RWPE2 (cell line): Measurements from ENCODE around the gene VTCN1.

ENCODE experiments used
- ATAC-seq: fragments of 200-7000 bp; cut with Tn5 transposase; 3 replicates; pipeline ENCODE4 v1.9.1; 2021; ENCODE audit warnings: low read depth
- DNase-seq: peaks from one replicate; pipeline ENCODE4 v3.0.0-alpha.2; 2020; ENCODE audit warnings: low spot score
- H3K27ac ChIP-seq: fragments of 450-650 bp; 2 replicates; pipeline ENCODE4 v1.5.1; 2017; ENCODE audit warnings: mild to moderate bottlenecking; ENCODE audit not compliant: poor library complexity, severe bottlenecking
- H3K27me3 ChIP-seq: fragments of 250-450 bp; sonication (Bioruptor Pico); 2 replicates; pipeline ENCODE4 v1.5.1; 2021; ENCODE audit warnings: mild to moderate bottlenecking, moderate library complexity; ENCODE audit not compliant: insufficient read depth, poor library complexity, severe bottlenecking
- H3K36me3 ChIP-seq: fragments of 250-450 bp; sonication (Bioruptor Pico); 2 replicates; pipeline ENCODE4 v1.5.1; 2020; ENCODE audit warnings: low read depth, mild to moderate bottlenecking, moderate library complexity
- H3K4me1 ChIP-seq: fragments of 250-450 bp; sonication (Bioruptor Pico); 2 replicates; pipeline ENCODE4 v1.5.1; 2021; ENCODE audit warnings: mild to moderate bottlenecking, moderate library complexity; ENCODE audit not compliant: insufficient read depth, poor library complexity, severe bottlenecking
- H3K4me3 ChIP-seq: fragments of 250-450 bp; sonication (Bioruptor Pico); 2 replicates; pipeline ENCODE4 v1.5.1; 2021; ENCODE audit warnings: mild to moderate bottlenecking, moderate library complexity; ENCODE audit not compliant: severe bottlenecking
- H3K9me3 ChIP-seq: fragments of 250-450 bp; sonication (Bioruptor Pico); 2 replicates; pipeline ENCODE4 v1.5.1; 2021; ENCODE audit warnings: mild to moderate bottlenecking, moderate library complexity; ENCODE audit not compliant: severe bottlenecking
- TF ChIP-seq, protein P1 (sequence below): fragments of 450-650 bp; IDR thresholded peaks from one replicate; pipeline ENCODE4 v1.5.1; 2017; ENCODE audit warnings: mild to moderate bottlenecking, moderate library complexity; ENCODE audit not compliant: poor library complexity, severe bottlenecking

The VTCN1 gene

DNA sequence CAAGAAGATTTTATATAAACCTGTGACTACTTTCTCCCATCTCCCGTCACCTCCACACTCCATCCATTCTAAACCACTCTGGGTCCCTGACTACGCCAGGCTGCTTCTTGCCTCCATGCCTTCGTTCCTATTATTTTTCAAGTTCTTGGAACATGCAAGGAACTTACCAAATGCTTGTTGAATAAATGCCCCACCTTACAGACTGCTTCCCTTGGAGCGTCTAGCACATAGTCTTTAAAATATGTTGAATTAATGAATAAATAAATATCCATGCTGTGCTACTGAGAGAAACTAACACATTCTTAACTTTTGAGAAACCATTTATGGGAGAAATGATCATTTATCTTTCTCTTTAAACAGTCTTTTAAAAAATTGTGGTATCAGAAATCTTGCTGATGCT, 27.6 kb downstream of the VTCN1 start:
- Histone ChIP-seq H3K4me3 (no peak overlapping the region), H3K27ac (no peak overlapping the region), H3K4me1 (peaks cover 7% of the 10 kb centered on the region), H3K36me3 (no peaks in the 10 kb centered on the region), H3K27me3 (no peaks in the 10 kb centered on the region), H3K9me3 (no peaks in the 10 kb centered on the region)
- ATAC-seq (no peak), DNase-seq (no peak)
- TF ChIP-seq, protein P1, sequence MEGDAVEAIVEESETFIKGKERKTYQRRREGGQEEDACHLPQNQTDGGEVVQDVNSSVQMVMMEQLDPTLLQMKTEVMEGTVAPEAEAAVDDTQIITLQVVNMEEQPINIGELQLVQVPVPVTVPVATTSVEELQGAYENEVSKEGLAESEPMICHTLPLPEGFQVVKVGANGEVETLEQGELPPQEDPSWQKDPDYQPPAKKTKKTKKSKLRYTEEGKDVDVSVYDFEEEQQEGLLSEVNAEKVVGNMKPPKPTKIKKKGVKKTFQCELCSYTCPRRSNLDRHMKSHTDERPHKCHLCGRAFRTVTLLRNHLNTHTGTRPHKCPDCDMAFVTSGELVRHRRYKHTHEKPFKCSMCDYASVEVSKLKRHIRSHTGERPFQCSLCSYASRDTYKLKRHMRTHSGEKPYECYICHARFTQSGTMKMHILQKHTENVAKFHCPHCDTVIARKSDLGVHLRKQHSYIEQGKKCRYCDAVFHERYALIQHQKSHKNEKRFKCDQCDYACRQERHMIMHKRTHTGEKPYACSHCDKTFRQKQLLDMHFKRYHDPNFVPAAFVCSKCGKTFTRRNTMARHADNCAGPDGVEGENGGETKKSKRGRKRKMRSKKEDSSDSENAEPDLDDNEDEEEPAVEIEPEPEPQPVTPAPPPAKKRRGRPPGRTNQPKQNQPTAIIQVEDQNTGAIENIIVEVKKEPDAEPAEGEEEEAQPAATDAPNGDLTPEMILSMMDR: no peak

DNA sequence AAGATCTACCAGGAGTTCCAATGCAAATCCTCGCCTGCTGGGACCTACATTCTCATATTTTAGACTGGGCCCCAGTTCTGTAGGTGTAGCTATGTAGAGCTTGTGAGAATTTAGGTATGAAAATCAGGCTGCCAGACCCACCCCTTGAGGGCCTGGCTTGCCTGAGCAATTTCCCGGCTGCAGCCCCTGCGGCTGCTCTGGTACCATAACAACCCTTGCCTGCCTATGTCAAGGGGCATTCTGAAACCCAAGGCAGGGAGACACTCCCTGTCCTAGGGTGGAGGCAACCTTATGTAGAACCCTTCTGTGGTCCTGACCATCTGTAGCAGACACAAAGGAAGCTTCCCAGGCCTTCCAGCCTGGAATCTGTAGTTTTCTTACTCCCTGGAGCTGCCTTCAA, 28.4 kb downstream of the VTCN1 start:
- H3K4me1 ChIP-seq: peaks cover 7% of the 10 kb centered on the region
- ATAC-seq: no peak
- no peak overlapping the region for H3K27ac ChIP-seq
- no peaks in the 10 kb centered on the region for H3K9me3 ChIP-seq
- TF ChIP-seq, protein P1: no peak
- no peak overlapping the region for H3K4me3 ChIP-seq
- H3K27me3 ChIP-seq: no peaks in the 10 kb centered on the region
- no peak for DNase-seq
- H3K36me3 ChIP-seq: no peaks in the 10 kb centered on the region

DNA sequence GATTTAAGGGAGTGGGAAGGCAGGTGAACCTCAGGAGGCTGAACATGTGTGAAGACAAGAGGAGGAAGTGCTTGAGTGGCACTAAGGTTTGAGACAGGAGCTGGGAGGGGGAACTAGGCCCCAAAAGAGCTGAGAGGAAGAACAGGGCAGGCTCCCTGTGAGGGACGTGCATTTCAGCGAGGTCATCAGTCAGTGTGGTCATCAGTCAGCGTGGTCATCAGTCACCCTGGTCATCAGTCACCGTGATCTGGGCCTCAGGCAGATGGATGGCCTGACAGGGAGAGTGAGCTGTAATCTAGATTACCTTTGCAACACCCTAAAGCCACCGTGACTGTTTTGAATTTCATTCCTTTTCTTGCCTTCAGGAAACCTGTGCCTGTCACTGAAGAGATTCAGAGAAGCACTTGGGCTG, 29.1 kb downstream of the VTCN1 start:
- Histone ChIP-seq H3K27ac (no peak overlapping the region), H3K9me3 (no peaks in the 10 kb centered on the region), H3K27me3 (no peaks in the 10 kb centered on the region), H3K36me3 (no peaks in the 10 kb centered on the region), H3K4me3 (no peak overlapping the region), H3K4me1 (peaks cover 7% of the 10 kb centered on the region)
- DNase-seq: no peak
- TF ChIP-seq, protein P1: no peak
- no peak for ATAC-seq

DNA sequence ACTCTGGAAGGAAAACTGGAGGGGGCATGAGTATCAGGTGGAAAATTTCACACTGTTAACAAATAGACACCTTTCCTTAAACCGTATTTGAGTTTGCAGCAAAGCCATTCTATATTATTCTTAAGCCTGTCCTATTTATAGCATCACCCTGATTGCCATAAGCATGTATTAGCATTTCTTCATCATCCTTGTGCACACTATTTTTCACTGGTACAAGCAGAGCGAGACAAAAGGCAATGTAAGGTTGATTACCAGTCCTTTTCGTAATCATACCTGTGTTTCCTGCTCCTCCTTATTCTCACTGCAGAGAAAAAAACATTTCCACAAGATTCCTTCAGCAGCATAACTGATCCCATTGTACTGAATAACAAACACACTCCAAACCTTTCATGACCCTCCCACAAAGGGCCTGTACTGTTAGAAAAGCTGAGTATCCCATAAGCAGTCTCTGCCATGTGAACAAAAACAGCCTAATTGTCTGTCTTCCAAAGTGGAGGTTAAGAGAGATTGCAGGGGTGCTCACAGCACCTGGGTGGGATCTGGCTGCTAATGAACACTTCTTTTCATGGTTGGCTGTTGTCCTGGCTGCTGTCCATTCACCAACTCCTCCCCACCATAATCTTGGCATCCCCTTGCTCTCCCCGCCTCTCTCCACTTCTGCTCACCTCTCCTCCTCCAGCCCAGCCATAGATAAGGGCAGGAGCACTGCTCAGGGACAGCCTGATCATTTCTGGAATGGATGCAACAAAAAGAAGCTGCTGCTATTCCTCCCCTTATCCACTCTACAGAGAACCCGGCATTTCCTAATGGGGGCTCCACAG, 30.4 kb downstream of the VTCN1 start:
- Histone ChIP-seq H3K27me3 (no peaks in the 10 kb centered on the region), H3K4me1 (peaks cover 7% of the 10 kb centered on the region), H3K36me3 (no peaks in the 10 kb centered on the region), H3K4me3 (no peak overlapping the region), H3K9me3 (no peaks in the 10 kb centered on the region), H3K27ac (no peak overlapping the region)
- DNase-seq: no peak
- TF ChIP-seq, protein P1: no peak
- no peak for ATAC-seq

DNA sequence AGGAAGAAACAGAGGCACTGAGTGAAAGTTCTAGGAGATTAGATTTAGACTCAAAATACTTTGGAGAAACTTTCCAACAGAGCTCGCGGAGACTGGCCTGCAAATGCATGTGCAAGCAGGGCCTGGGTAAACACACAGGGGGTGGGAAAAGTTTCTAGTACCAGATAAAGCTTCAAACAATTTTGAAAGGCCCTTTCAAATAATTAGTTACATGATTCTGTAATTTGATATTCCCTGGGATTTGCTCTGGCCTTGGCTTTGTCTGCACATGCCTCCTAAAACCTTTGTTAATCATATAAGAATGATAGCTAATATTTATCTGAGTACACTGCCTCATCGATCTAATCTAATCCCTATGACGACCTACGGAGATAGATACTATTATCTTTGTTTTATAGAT, 31.3 kb downstream of the VTCN1 start:
- no peaks in the 10 kb centered on the region for H3K27me3 ChIP-seq
- DNase-seq (no peak), ATAC-seq (peak; percentile 45)
- H3K4me1 ChIP-seq: peaks cover 7% of the 10 kb centered on the region
- no peak overlapping the region for H3K4me3 ChIP-seq
- H3K27ac ChIP-seq: no peak overlapping the region
- no peaks in the 10 kb centered on the region for H3K36me3 ChIP-seq
- H3K9me3 ChIP-seq: no peaks in the 10 kb centered on the region
- TF ChIP-seq, protein P1: no peak
